Vagina (tissue), 2 donors: ENCODE measurements around the gene FUBP1. TPM values are rescaled to one million over a fixed set of nuclear protein-coding genes. Genes with fewer than 3 reads are reported as not detected.

ENCODE experiments used
- DNase-seq, 2 donors: peaks; one replicate each; pipeline ENCODE4 v3.0.0-alpha.2; 2017; ENCODE audit errors: extremely low spot score in 2 of 2
- H3K27ac ChIP-seq: fragments of 200-600 bp; sonication (generic); one replicate; pipeline ENCODE4 v1.5.1; 2019
- H3K27me3 ChIP-seq: fragments of 200-600 bp; sonication (generic); one replicate; pipeline ENCODE4 v1.5.1; 2019
- H3K36me3 ChIP-seq, 2 donors: fragments of 200-600 bp; sonication (generic); one replicate each; pipeline ENCODE4 v1.5.1; 2017 to 2019
- H3K4me1 ChIP-seq: fragments of 200-600 bp; sonication (generic); one replicate; pipeline ENCODE4 v1.5.1; 2019
- H3K4me3 ChIP-seq, 2 donors: fragments of 200-600 bp; sonication (generic); 1 replicate in 1 of 2; 2 replicates in 1 of 2; pipeline ENCODE4 v1.5.1; 2016 to 2019
- H3K9me3 ChIP-seq: fragments of 200-600 bp; sonication (generic); one replicate; pipeline ENCODE4 v1.5.1; 2019
- POLR2A ChIP-seq, 2 donors: fragments of 450-650 bp; IDR thresholded peaks; one replicate each; pipeline ENCODE4 v1.6.1; 2017; ENCODE audit warnings: antibody characterized with exemption in 2 of 2, mild to moderate bottlenecking in 2 of 2, moderate library complexity in 2 of 2
- POLR2AphosphoS5 ChIP-seq, 2 donors: sonication (generic); formaldehyde crosslinking; IDR thresholded peaks; one replicate each; pipeline ENCODE4 v1.9.0; 2017; ENCODE audit warnings: antibody characterized with exemption in 2 of 2, mild to moderate bottlenecking in 2 of 2, low read depth in 1 of 2; ENCODE audit not compliant: insufficient read depth in 1 of 2
- intact Hi-C: fragments of 100-400 bp; cut with DNase I; formaldehyde crosslinking; loops from one replicate; pipeline ENCODE4 v1.15.1; 2023
- total RNA-seq: library from RNA; depleted of rRNA; stranded (reverse); fragments of >200 nt; gene quantifications from one replicate; pipeline ENCODE4 v1.2.3, GENCODE V29; 2016
- TF ChIP-seq, protein P1 (sequence below), 3 experiments: fragments of 450-650 bp in 2 of 3; fragments of 200-600 bp in 1 of 3; sonication (generic) in 1 of 3; IDR thresholded peaks; one replicate each; pipeline ENCODE4 v1.5.1; 2017 to 2019; ENCODE audit warnings: antibody characterized with exemption in 3 of 3, mild to moderate bottlenecking in 2 of 3, moderate library complexity in 2 of 3

FUBP1 gene
- total RNA-seq, 1 donor from 2014 or later = 85.7 TPM

DNA sequence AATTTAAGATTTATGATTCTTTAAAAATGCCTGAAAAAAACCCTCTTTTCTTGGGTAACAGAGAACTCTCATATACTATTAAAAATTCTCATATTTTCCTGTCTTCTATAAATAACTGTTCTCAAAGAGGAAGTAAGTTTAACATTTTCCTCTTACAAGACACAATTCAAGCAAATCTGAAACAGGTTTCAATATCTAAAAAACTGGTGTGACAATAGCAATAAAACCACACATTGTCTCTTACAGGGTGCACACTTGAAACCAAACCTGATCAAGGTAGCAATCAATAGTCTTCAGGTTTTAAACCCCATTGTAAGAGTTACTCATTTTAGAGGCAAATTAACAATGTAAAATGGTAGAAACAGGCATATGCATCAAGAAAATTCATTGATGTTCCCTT is 28.0 kb downstream of the FUBP1 start:
- no peak overlapping the region for H3K4me3 ChIP-seq
- no peak for DNase-seq
- no peak overlapping the region for H3K27ac ChIP-seq
- peaks cover 11% of the 10 kb centered on the region for H3K4me1 ChIP-seq
- no peaks in the 10 kb centered on the region for H3K9me3 ChIP-seq
- no peak for TF ChIP-seq POLR2A (IDR thresholded peaks at IDR 0.05)
- TF ChIP-seq, protein P1, sequence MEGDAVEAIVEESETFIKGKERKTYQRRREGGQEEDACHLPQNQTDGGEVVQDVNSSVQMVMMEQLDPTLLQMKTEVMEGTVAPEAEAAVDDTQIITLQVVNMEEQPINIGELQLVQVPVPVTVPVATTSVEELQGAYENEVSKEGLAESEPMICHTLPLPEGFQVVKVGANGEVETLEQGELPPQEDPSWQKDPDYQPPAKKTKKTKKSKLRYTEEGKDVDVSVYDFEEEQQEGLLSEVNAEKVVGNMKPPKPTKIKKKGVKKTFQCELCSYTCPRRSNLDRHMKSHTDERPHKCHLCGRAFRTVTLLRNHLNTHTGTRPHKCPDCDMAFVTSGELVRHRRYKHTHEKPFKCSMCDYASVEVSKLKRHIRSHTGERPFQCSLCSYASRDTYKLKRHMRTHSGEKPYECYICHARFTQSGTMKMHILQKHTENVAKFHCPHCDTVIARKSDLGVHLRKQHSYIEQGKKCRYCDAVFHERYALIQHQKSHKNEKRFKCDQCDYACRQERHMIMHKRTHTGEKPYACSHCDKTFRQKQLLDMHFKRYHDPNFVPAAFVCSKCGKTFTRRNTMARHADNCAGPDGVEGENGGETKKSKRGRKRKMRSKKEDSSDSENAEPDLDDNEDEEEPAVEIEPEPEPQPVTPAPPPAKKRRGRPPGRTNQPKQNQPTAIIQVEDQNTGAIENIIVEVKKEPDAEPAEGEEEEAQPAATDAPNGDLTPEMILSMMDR (IDR thresholded peaks at IDR 0.05) = no peak
- no peak for TF ChIP-seq POLR2AphosphoS5 (IDR thresholded peaks at IDR 0.05; ENCODE audit: insufficient read depth in 1 of 2, low read depth in 1 of 2)
- intact Hi-C loops = no loop called here
- no peaks in the 10 kb centered on the region for H3K27me3 ChIP-seq
- peaks cover 4 to 86% of the 10 kb centered on the region in 2 donors for H3K36me3 ChIP-seq

DNA sequence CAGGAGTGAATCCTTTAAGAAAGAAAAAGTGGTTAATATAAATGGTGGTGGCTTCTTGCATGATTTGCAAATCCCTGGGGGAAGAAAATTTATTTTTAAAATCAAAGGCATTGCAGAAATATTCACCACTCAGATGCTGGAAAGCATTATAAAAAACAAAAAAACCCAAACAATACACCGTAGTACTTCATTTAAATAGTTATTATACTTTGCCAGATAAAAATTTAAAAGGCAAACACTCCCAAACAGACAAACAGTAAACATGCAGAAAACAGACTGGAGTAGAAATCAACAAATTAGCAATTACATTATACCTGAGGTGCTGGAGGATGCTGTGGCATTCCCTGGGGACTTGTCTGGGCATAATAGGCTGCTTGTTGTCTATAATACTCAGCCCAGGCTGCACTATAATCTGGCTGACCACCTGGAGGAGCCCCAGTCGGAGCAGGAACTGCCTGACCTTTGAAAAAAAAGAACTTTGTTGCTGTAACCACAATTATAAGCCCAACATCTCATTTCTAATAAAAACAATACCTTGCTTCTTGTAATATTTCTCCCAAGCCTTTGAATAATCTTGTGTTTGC is 29.9 kb downstream of the FUBP1 start:
- Histone ChIP-seq H3K4me1 (peaks cover 11% of the 10 kb centered on the region), H3K27me3 (no peaks in the 10 kb centered on the region), H3K36me3 (peaks cover 0 to 70% of the 10 kb centered on the region in 2 donors), H3K9me3 (no peaks in the 10 kb centered on the region), H3K4me3 (no peak overlapping the region), H3K27ac (no peak overlapping the region)
- TF ChIP-seq POLR2A (IDR thresholded peaks at IDR 0.05) (no peak), POLR2AphosphoS5 (IDR thresholded peaks at IDR 0.05; ENCODE audit: insufficient read depth in 1 of 2, low read depth in 1 of 2) (no peak)
- TF ChIP-seq, protein P1 (IDR thresholded peaks at IDR 0.05) = no peak
- intact Hi-C loops = no loop called here
- DNase-seq = no peak

DNA sequence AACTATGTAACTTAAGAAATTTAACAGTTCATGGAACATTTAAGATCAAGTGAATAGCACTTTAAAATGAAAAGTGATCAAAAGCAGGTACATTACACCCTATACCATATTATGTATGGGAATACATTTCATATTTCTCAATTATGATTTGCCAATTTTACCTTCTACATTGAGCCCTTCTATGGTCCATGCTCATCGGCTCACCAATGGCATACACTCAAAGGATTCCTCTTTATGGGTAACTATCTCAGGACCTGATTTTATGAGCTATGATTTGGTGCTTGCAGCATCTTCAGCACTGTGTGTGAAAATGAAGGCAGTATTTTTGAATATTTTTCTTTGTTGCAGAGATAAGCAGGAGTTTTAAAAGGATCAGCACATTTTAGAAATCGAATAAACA is 33.5 kb downstream of the FUBP1 start:
- intact Hi-C loops = no loop called here
- TF ChIP-seq POLR2AphosphoS5 (IDR thresholded peaks at IDR 0.05; ENCODE audit: insufficient read depth in 1 of 2, low read depth in 1 of 2) = no peak
- no peak for TF ChIP-seq POLR2A (IDR thresholded peaks at IDR 0.05)
- TF ChIP-seq, protein P1 (IDR thresholded peaks at IDR 0.05) = no peak
- Histone ChIP-seq H3K4me3 (no peak overlapping the region), H3K9me3 (no peaks in the 10 kb centered on the region), H3K36me3 (peaks cover 0 to 48% of the 10 kb centered on the region in 2 donors), H3K27ac (no peak overlapping the region), H3K4me1 (peaks cover 11% of the 10 kb centered on the region), H3K27me3 (no peaks in the 10 kb centered on the region)
- no peak for DNase-seq

DNA sequence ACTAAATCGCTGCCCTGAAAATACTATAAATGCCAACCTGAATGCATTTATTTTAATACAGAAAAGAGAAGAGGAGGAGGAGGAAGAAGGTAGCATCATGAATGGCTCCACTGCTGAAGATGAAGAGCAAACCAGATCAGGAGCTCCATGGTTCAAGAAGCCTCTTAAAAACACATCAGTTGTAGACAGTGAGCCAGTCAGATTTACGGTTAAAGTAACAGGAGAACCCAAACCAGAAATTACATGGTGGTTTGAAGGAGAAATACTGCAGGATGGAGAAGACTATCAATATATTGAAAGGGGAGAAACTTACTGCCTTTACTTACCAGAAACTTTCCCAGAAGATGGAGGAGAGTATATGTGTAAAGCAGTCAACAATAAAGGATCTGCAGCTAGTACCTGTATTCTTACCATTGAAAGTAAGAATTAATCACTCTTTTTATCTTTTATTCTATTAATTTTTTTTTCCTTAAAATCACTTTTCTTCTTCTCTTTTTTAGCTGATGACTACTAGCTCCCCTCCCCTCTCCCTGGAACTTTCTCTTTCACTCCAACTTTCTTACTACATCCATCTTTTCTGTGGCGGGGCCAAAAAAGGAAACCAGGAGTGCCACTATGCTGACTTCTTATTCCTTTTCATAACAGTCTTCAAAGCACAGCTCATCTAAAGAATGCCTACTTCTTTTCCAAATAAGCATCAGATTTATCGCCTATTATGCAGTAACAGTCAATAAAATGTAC is 36.3 kb downstream of the FUBP1 start:
- Histone ChIP-seq H3K9me3 (no peaks in the 10 kb centered on the region), H3K36me3 (peaks cover 0 to 22% of the 10 kb centered on the region in 2 donors), H3K27ac (no peak overlapping the region), H3K4me1 (no peaks in the 10 kb centered on the region), H3K27me3 (no peaks in the 10 kb centered on the region), H3K4me3 (no peak overlapping the region)
- DNase-seq = no peak
- TF ChIP-seq, protein P1 (IDR thresholded peaks at IDR 0.05) = no peak
- TF ChIP-seq POLR2AphosphoS5 (IDR thresholded peaks at IDR 0.05; ENCODE audit: insufficient read depth in 1 of 2, low read depth in 1 of 2) (no peak), POLR2A (IDR thresholded peaks at IDR 0.05) (no peak)
- intact Hi-C loops = no loop called here
